ENCODE results near the gene PAWR.

DNA sequence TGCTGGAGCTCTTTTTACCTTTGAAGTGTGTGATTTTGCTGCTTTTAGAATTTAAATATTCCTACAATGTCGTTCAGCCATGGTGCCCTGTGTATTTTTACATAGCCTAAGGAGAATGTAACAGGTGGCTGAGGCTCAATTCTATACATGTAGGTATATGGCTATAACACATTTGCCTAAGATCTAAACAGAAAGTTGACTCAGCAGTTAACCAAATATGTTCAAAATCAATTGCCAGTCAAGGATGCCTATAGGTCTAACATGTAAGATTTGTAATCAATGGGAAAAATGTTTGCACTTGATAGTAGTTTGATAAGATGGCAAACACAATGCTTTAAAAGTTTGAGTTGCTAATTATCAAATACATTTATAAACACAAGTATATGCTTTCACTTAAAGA lies 8.2 kb downstream of the PAWR start:
- TF ChIP-seq, protein P1, sequence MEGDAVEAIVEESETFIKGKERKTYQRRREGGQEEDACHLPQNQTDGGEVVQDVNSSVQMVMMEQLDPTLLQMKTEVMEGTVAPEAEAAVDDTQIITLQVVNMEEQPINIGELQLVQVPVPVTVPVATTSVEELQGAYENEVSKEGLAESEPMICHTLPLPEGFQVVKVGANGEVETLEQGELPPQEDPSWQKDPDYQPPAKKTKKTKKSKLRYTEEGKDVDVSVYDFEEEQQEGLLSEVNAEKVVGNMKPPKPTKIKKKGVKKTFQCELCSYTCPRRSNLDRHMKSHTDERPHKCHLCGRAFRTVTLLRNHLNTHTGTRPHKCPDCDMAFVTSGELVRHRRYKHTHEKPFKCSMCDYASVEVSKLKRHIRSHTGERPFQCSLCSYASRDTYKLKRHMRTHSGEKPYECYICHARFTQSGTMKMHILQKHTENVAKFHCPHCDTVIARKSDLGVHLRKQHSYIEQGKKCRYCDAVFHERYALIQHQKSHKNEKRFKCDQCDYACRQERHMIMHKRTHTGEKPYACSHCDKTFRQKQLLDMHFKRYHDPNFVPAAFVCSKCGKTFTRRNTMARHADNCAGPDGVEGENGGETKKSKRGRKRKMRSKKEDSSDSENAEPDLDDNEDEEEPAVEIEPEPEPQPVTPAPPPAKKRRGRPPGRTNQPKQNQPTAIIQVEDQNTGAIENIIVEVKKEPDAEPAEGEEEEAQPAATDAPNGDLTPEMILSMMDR (conservative IDR thresholded peaks at IDR 0.05) = no peak
- no peak for TF ChIP-seq ZFX (IDR thresholded peaks at IDR 0.05)

All from C4-2B (cell line).